ENCODE results near the gene FAM117A. TPM values are rescaled to one million over a fixed set of nuclear protein-coding genes. Genes with fewer than 3 reads are reported as not detected.

The FAM117A gene
- total and polyA plus RNA-seq, 11 donors: 5.2 to 18.5 (median 10.4) TPM

DNA sequence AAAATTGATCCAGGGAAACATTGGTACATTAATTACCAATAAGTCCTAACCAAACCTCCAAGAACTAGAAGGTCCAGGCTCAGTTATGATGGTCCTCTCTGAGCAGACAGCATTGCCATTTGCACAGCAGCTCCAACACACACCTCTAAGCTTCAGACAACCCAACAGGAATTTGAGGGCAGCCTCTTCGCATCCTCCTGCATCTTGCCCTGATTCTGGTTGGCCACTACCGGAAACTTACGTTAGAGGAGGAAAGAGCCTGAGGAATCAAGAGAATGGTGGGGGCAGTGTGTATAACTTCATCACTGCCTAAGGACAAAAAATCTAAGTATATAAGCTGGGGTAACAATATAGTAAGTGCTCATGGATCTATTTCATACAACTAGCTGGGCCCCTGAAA is 15.7 kb downstream of the FAM117A start:
- Histone ChIP-seq H3K4me1 (peaks cover 0 to 79% (median 23%) of the 10 kb centered on the region in 12 donors), H3K36me3 (peaks cover 0 to 6% (median 0%) of the 10 kb centered on the region in 9 donors)
- intact Hi-C loops (cut with DNase I): no loop called here

DNA sequence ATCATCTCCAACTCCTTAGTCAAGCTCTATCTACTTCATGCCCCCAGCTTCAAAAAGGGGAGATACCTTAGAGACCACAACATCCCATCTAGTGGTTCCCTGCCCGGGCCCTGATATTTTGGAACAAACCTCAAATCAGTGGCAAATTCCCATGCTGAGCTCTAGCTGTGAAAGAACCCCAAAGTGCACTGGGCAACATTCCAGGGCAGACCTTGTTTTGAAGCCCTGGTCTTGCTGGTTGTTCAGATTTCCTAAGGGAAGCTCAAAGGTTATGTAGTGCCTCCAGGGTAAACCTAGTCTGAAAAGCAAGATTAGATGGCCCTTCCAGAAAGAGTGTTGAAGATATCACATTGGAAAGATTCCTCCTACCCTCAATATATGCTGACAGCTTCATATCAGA is 16.3 kb downstream of the FAM117A start:
- peaks cover 0 to 6% (median 0%) of the 10 kb centered on the region in 9 donors for H3K36me3 ChIP-seq
- TF ChIP-seq, protein P1, sequence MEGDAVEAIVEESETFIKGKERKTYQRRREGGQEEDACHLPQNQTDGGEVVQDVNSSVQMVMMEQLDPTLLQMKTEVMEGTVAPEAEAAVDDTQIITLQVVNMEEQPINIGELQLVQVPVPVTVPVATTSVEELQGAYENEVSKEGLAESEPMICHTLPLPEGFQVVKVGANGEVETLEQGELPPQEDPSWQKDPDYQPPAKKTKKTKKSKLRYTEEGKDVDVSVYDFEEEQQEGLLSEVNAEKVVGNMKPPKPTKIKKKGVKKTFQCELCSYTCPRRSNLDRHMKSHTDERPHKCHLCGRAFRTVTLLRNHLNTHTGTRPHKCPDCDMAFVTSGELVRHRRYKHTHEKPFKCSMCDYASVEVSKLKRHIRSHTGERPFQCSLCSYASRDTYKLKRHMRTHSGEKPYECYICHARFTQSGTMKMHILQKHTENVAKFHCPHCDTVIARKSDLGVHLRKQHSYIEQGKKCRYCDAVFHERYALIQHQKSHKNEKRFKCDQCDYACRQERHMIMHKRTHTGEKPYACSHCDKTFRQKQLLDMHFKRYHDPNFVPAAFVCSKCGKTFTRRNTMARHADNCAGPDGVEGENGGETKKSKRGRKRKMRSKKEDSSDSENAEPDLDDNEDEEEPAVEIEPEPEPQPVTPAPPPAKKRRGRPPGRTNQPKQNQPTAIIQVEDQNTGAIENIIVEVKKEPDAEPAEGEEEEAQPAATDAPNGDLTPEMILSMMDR (IDR thresholded peaks at IDR 0.05): no peak
- TF ChIP-seq POLR2A (IDR thresholded peaks at IDR 0.05): no peak
- WGBS, 4 donors: 62 to 84% (median 75%) methylated on average over 1 of the region's 1 CpG
- no peaks in the 10 kb centered on the region for H3K27me3 ChIP-seq
- intact Hi-C loops (cut with DNase I): no loop called here
- no peak for ATAC-seq
- no peak overlapping the region for H3K4me3 ChIP-seq
- DNase-seq: no peak
- H3K27ac ChIP-seq: peak overlapping the region in 1 of 12 donors; percentile 76
- peaks cover 0 to 80% (median 25%) of the 10 kb centered on the region in 12 donors for H3K4me1 ChIP-seq
- no peaks in the 10 kb centered on the region for H3K9me3 ChIP-seq

More for the DNA sequence above, 15.7 kb downstream of the FAM117A start:
- Histone ChIP-seq H3K9me3 (no peaks in the 10 kb centered on the region), H3K27me3 (no peaks in the 10 kb centered on the region), H3K4me3 (no peak overlapping the region), H3K27ac (peak overlapping the region in 1 of 12 donors; percentile 76)
- ATAC-seq (no peak), DNase-seq (no peak)
- WGBS, 4 donors: 78 to 90% (median 87%) methylated on average over 3 of the region's 3 CpGs
- TF ChIP-seq, protein P1 (IDR thresholded peaks at IDR 0.05): no peak
- TF ChIP-seq POLR2A (IDR thresholded peaks at IDR 0.05): no peak

DNA sequence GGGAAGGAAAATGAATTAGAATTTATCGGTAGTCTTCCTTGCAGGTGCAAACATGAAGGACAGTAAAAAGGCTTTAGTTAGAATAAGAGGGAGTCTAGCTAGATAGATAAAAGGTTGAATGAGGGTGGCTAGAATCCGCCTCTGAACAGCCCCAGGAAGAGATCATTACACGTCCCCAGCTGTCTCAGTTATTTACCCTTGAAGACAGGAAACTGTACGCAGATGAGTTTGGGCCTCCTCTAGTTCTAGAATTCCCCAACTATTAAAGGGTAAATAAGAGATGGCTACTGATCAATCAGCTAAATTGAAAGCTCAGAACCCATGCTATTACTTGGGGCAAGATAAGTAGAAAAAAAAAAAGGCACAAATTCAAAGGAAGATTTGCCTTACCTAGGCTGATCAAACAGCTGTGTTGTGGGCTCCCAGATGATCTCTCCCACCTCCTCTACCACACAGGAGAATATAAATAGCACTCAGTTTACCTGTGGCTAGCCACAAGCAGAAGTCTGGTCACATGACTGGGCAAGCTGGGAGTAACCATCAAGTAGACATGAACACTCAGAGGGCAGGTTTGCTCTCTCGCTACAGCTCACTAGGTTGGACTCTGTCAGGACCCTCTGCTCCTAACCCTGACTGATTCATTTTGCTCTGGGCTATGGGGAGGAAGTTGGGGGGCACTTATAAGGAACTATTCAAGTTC is 17.0 kb downstream of the FAM117A start:
- peaks cover 0 to 81% (median 28%) of the 10 kb centered on the region in 12 donors for H3K4me1 ChIP-seq
- WGBS, 4 donors: 63 to 77% (median 70%) methylated on average over 5 of the region's 5 CpGs
- ATAC-seq: no peak
- H3K36me3 ChIP-seq: peaks cover 0 to 6% (median 0%) of the 10 kb centered on the region in 9 donors
- H3K27ac ChIP-seq: peak overlapping the region in 5 of 12 donors; percentile 1 to 76 (median 6)
- H3K27me3 ChIP-seq: no peaks in the 10 kb centered on the region
- DNase-seq: no peak
- peak overlapping the region in 1 of 12 donors; percentile 13 for H3K4me3 ChIP-seq
- TF ChIP-seq POLR2A (IDR thresholded peaks at IDR 0.05): no peak
- TF ChIP-seq, protein P1 (IDR thresholded peaks at IDR 0.05): no peak
- intact Hi-C loops (cut with DNase I): no loop called here
- no peaks in the 10 kb centered on the region for H3K9me3 ChIP-seq

DNA sequence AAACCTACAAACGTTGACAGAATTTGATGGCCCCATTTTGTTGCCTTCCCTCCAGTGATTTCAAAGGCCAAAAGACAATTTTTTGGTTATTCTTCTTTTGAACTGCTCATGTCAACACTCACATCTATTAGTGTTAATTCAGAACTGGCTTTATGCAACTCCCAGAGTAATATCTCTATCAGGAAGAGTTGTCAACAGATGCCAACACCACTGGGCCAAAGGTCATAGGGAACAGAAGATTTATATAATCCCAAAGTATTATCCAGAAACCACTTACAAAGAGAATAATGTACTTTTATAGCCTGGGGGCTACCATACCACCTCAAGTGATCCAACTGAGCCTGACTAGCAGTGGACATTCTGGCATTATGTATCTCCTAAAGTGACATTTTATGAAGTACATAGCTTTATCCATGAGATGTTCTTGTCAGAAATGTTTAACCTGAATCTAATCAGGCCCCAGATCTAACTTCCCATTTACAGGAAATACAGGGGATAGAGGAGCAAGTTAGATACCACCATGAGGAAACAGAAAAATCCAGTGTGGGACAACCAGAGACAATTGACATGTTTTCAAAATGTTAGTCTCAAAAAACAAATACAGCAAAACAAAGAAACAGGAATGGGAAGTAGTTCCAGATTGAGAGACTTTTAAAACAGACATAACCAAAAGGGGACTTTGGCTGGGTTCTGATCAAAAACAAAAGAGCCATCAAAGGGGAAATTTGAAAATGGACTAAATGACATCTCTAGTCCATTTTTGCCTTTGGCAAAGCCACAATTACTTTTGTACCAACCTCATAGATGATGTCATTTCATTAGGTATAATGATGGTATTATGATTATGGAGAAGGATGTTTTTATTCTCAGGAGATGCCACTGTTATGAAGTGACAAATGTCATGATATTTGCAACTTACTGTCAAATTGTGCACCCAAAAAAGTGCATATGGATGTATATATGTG is 18.5 kb downstream of the FAM117A start:
- intact Hi-C loops (cut with DNase I): no loop called here
- TF ChIP-seq POLR2A (IDR thresholded peaks at IDR 0.05): no peak
- TF ChIP-seq, protein P1 (IDR thresholded peaks at IDR 0.05): no peak
- DNase-seq (no peak), ATAC-seq (no peak)
- Histone ChIP-seq H3K36me3 (peaks cover 0 to 6% (median 0%) of the 10 kb centered on the region in 9 donors), H3K9me3 (no peaks in the 10 kb centered on the region), H3K4me3 (no peak overlapping the region), H3K27ac (peak overlapping the region in 1 of 12 donors; percentile 76), H3K4me1 (peaks cover 0 to 92% (median 42%) of the 10 kb centered on the region in 12 donors), H3K27me3 (no peaks in the 10 kb centered on the region)
- 72 to 89% (median 81%) methylated on average over 1 of the region's 1 CpG for WGBS, 4 donors
